WERI-Rb-1 (cell line): ENCODE data around the gene PDE1A.

ENCODE experiments used
- DNase-seq: peaks from one replicate; pipeline ENCODE4 v3.0.0-alpha.2; 2020
- H3K27ac ChIP-seq: fragments of 250-450 bp; sonication (Bioruptor Pico); 2 replicates; pipeline ENCODE4 v1.5.1; 2020; ENCODE audit warnings: mild to moderate bottlenecking, moderate library complexity
- H3K27me3 ChIP-seq: fragments of 250-450 bp; sonication (Bioruptor Pico); 2 replicates; pipeline ENCODE4 v1.5.1; 2021; ENCODE audit warnings: mild to moderate bottlenecking, low read depth, moderate library complexity; ENCODE audit not compliant: insufficient read depth, severe bottlenecking
- H3K36me3 ChIP-seq: fragments of 250-450 bp; sonication (Bioruptor Pico); 2 replicates; pipeline ENCODE4 v1.5.1; 2020; ENCODE audit warnings: mild to moderate bottlenecking, moderate library complexity
- H3K4me3 ChIP-seq: 2 replicates; pipeline ENCODE4 v1.5.1; 2011; ENCODE audit warnings: low read depth, mild to moderate bottlenecking, control low read depth, low read length
- H3K9me3 ChIP-seq: fragments of 250-450 bp; sonication (Bioruptor Pico); 2 replicates; pipeline ENCODE4 v1.5.1; 2021; ENCODE audit warnings: mild to moderate bottlenecking, moderate library complexity; ENCODE audit not compliant: severe bottlenecking
- TF ChIP-seq, protein P1 (sequence below): IDR thresholded peaks from 2 replicates; pipeline ENCODE4 v1.5.1; 2011; ENCODE audit warnings: low read depth, mild to moderate bottlenecking, control low read depth, inconsistent platforms, low read length

The PDE1A gene

DNA sequence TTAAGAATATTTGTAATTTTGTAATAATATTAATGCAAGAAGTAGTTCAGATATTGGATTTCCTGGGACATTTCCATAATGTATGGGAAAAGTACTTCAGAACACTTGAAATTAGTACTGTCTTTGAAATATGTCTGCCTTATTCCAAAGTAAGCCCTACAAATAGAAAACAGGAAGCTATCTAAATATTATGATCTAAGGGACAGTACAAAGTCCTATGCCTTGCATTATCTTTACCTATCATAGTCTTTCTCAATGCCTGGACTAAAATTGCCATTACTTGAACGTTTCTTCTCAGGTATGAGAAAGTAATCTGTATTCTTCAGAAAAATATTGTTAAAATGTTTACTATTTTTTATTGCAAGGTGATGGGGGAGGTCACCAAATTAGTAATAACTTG lies 328.2 kb downstream of the PDE1A start:
- H3K27me3 ChIP-seq, result no peaks in the 10 kb centered on the region
- no peak overlapping the region for H3K4me3 ChIP-seq
- no peaks in the 10 kb centered on the region for H3K36me3 ChIP-seq
- no peaks in the 10 kb centered on the region for H3K9me3 ChIP-seq
- TF ChIP-seq, protein P1, sequence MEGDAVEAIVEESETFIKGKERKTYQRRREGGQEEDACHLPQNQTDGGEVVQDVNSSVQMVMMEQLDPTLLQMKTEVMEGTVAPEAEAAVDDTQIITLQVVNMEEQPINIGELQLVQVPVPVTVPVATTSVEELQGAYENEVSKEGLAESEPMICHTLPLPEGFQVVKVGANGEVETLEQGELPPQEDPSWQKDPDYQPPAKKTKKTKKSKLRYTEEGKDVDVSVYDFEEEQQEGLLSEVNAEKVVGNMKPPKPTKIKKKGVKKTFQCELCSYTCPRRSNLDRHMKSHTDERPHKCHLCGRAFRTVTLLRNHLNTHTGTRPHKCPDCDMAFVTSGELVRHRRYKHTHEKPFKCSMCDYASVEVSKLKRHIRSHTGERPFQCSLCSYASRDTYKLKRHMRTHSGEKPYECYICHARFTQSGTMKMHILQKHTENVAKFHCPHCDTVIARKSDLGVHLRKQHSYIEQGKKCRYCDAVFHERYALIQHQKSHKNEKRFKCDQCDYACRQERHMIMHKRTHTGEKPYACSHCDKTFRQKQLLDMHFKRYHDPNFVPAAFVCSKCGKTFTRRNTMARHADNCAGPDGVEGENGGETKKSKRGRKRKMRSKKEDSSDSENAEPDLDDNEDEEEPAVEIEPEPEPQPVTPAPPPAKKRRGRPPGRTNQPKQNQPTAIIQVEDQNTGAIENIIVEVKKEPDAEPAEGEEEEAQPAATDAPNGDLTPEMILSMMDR, result no peak
- no peak for DNase-seq
- no peak overlapping the region for H3K27ac ChIP-seq

GRCh38 chr2:182097571-182098164 lies 329.2 kb downstream of the PDE1A start:
- no peak for DNase-seq
- no peaks in the 10 kb centered on the region for H3K36me3 ChIP-seq
- H3K4me3 ChIP-seq, result no peak overlapping the region
- no peaks in the 10 kb centered on the region for H3K9me3 ChIP-seq
- H3K27me3 ChIP-seq, result no peaks in the 10 kb centered on the region
- TF ChIP-seq, protein P1, result no peak
- H3K27ac ChIP-seq, result no peak overlapping the region

DNA sequence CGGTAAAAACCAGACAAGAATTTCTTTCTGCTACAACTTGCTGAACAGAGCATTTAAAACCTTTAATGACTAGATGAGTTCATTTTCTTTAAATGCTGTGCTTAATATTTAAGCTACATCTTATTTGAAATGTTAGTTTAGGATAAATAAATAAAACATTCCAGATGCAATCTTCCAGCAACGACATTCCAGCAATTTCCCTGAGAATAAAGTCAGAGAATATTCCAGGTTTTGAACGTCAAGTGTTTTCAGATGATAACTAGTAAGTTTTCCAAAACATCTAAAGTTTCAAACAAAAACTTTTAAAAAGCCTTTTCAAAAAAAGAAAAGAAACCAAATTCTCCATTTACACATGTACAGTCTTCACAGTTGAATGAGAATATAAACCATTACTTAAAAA lies 336.4 kb downstream of the PDE1A start:
- H3K4me3 ChIP-seq, result no peak overlapping the region
- no peaks in the 10 kb centered on the region for H3K36me3 ChIP-seq
- no peaks in the 10 kb centered on the region for H3K27me3 ChIP-seq
- no peak for DNase-seq
- TF ChIP-seq, protein P1, result no peak
- no peaks in the 10 kb centered on the region for H3K9me3 ChIP-seq
- H3K27ac ChIP-seq, result no peak overlapping the region
